BJ (cell line): ENCODE results near the gene TJAP1. TPM values are rescaled to one million over a fixed set of nuclear protein-coding genes. Genes with fewer than 3 reads are reported as not detected.
A peak's percentile ranks its signal among the peaks of the same experiment; 100 is the strongest.

Source experiments
- CTCF ChIA-PET: fragments of 350-600 bp; formaldehyde crosslinking; extraction: SDS; loops from one replicate; lab custom pipeline; 2021; ENCODE audit warnings: antibody characterized with exemption, inconsistent platforms; lab: Yijun Ruan, JAX
- POLR2A ChIA-PET: fragments of 300-600 bp; sonication (Branson Sonifier 250); formaldehyde crosslinking; extraction: SDS; loops from one replicate; lab custom pipeline; 2021; ENCODE audit warnings: antibody characterized with exemption; lab: Charles Lee
- DNase-seq: peaks from one replicate; pipeline ENCODE4 v3.0.0-alpha.2; 2011; ENCODE audit warnings: low read depth
- H3K27me3 ChIP-seq: 2 replicates; pipeline ENCODE4 v1.6.0; 2011; ENCODE audit warnings: low read length; ENCODE audit not compliant: control insufficient read depth, insufficient read depth
- H3K36me3 ChIP-seq: 2 replicates; pipeline ENCODE4 v1.5.1; 2011; ENCODE audit warnings: low read length; ENCODE audit not compliant: control insufficient read depth, insufficient read depth
- H3K4me3 ChIP-seq: 2 replicates; pipeline ENCODE4 v1.5.1; 2011; ENCODE audit warnings: low read depth, mild to moderate bottlenecking, control low read depth, low read length
- polyA plus RNA-seq: library from polyadenylated mRNA; depleted of rRNA; stranded (reverse); fragments of >200 nt; gene quantifications from 2 replicates; pipeline ENCODE4 v1.2.3, GENCODE V29; 2011
- TF ChIP-seq, protein P1 (sequence below): IDR thresholded peaks from 2 replicates; pipeline ENCODE4 v1.5.1; 2011; ENCODE audit warnings: low read depth, mild to moderate bottlenecking, control low read depth, inconsistent platforms, low read length, moderate library complexity; ENCODE audit not compliant: insufficient read depth

TJAP1 gene
- polyA plus RNA-seq, 1 experiment, result 29.0 TPM

DNA sequence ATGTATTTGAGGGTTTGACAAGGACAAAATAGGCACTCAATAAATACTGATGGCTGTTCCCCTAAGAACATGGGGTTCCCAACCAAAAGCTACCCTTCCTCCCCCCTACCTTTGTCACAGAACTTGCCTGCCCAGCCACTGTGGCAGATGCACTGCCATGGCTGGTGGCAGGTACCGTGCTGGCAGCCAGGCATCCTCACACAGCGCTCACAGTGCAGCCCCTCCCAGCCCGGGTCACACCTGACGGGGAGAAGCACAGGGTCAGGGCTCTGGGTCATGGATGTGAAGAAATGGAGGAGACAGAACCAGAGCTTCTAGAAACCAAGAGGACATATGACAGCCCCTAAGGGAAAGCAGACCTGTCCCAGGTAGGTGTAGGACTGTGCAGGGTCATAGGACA is 24.5 kb upstream of the TJAP1 start:
- CTCF ChIA-PET, result interaction anchor here (1.0 to 8.0 kb wide), 5 partner anchors 11 to 171 kb away, joined by 3 to 134 read pairs (median 11); partner anchors contain the start of gene LRRC73
- POLR2A ChIA-PET, result no interaction called here
- Histone ChIP-seq H3K27me3 (0 out of 2 replicates have a peak, but pooled peaks cover 2% of the 10 kb centered on the region), H3K36me3 (peaks cover 31% of the 10 kb centered on the region), H3K4me3 (no peak overlapping the region)
- TF ChIP-seq, protein P1, sequence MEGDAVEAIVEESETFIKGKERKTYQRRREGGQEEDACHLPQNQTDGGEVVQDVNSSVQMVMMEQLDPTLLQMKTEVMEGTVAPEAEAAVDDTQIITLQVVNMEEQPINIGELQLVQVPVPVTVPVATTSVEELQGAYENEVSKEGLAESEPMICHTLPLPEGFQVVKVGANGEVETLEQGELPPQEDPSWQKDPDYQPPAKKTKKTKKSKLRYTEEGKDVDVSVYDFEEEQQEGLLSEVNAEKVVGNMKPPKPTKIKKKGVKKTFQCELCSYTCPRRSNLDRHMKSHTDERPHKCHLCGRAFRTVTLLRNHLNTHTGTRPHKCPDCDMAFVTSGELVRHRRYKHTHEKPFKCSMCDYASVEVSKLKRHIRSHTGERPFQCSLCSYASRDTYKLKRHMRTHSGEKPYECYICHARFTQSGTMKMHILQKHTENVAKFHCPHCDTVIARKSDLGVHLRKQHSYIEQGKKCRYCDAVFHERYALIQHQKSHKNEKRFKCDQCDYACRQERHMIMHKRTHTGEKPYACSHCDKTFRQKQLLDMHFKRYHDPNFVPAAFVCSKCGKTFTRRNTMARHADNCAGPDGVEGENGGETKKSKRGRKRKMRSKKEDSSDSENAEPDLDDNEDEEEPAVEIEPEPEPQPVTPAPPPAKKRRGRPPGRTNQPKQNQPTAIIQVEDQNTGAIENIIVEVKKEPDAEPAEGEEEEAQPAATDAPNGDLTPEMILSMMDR, result no peak
- DNase-seq, result no peak

DNA sequence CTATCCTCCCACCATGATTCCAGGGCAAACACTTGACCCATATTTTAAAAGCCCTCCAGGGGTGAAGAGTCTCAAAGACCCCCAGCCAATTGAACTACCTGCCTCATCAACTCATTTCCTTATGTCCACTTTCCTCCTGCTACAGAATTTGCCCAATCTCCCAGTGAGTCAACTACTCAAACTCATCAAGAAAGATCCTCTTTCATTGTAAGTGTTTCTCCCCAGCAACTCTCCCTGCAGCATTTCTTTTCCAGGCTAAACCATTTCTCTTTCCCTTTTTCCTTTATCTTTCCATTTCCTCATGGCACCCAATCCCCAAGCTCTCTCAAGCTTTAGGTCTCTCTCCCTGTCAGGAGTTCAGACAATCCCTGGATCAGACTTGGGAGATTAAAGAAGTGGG is 23.5 kb upstream of the TJAP1 start:
- no peak overlapping the region for H3K4me3 ChIP-seq
- ChIA-PET POLR2A (no interaction called here), CTCF (interaction anchor here (0.6 to 8.0 kb wide), 12 partner anchors 9 to 261 kb away, joined by 3 to 134 read pairs (median 4); partner anchors contain the start of gene LRRC73)
- H3K36me3 ChIP-seq, result peaks cover 24% of the 10 kb centered on the region
- TF ChIP-seq, protein P1, result no peak
- no peak for DNase-seq
- H3K27me3 ChIP-seq, result 0 out of 2 replicates have a peak, but pooled peaks cover 2% of the 10 kb centered on the region

DNA sequence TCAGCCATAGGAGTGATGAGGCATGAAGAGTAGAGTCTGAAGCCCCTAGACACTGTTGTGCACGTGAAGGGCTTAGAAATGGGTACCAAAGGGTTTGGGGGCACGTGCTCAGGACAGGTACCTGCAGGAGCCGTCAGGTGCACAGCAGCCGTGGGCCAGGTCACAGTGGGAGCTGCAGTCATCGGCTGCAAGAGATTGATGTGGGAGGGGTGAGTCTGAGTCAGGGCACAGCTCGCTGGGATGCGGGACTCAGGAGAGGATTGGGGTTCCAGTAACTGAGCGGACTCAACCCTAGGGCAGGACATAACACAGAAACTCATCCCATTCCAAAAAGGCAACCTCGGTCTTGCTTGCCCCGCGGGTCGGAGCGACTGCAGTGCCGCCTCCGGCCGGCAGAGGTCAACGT is 23.1 kb upstream of the TJAP1 start:
- DNase-seq, result no peak
- peak overlapping the region; percentile 62 for H3K4me3 ChIP-seq
- TF ChIP-seq, protein P1, result peak; percentile 98
- ChIA-PET POLR2A (no interaction called here), CTCF (interaction anchor here (0.6 to 8.0 kb wide), 11 partner anchors 10 to 261 kb away, joined by 3 to 134 read pairs (median 4); partner anchors contain the start of gene LRRC73)
- H3K36me3 ChIP-seq, result peaks cover 21% of the 10 kb centered on the region
- H3K27me3 ChIP-seq, result 0 out of 2 replicates have a peak, but pooled peaks cover 2% of the 10 kb centered on the region

DNA sequence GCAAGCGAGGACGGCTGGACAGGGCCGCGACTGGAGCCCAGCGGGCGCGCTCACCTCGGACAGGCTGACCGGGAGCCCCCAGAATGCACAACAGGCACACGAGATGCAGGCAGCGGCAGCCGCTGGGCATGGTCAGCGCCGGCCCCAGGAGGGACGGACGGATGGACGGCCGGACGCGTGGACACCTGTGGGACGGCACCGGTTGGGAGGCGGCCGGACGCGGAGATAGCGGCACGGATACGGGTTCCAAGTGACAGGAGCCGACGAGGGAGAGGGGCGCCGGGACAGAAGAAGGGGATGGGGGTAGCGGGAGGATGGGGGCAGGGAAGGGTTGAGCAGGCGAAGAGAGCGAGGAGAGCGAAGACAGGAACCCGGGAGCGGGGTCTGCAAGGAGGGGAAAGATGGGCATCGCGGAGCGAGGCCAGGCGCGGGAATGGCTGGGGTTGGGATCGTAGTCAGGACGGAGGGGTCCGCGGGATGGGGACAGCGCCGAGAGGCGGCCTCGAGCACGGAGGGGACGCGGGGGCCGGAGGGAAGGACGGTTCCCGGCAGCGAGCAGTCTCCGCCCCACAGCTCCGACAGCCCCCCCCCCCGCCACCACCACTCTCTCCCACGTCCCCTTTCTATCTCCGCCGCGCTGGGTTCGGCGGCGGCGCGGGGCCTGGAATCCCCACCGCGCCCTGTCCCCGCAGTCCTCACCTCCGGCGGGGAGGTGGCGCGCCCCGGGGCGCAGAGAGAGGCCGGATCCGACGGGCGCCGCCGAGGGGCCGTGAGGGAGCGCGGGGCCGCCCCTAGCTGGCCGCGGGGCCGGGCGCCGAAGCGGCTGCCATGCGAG is 22.5 kb upstream of the TJAP1 start:
- CTCF ChIA-PET, result interaction anchor here (0.6 to 8.0 kb wide), 18 partner anchors 10 to 619 kb away, joined by 3 to 134 read pairs (median 3); partner anchors contain the start of gene LRRC73

More for the DNA sequence above, 22.5 kb upstream of the TJAP1 start:
- Histone ChIP-seq H3K27me3 (0 out of 2 replicates have a peak, but pooled peaks cover 2% of the 10 kb centered on the region), H3K36me3 (peaks cover 16% of the 10 kb centered on the region), H3K4me3 (peak overlapping the region; percentile 62)
- POLR2A ChIA-PET, result interaction anchor here (0.5 to 0.7 kb wide), 2 partner anchors 33 to 718 kb away, joined by 7 to 14 read pairs; no protein-coding TSS in a partner anchor
- no peak for DNase-seq
- TF ChIP-seq, protein P1, result no peak
